SHP77 treated with DMSO at 0.1 percent for 48 hours (cell line): ENCODE measurements around the gene CRACR2A.

Source experiments
- DNase-seq: peaks from one replicate; lab custom pipeline; 2025; lab: John Stamatoyannopoulos, UW

CRACR2A gene

GRCh38 chr12:3651585-3652424 lies 101.1 kb downstream of the CRACR2A start:
- no peak for DNase-seq

GRCh38 chr12:3647504-3647903 lies 105.4 kb downstream of the CRACR2A start:
- DNase-seq, result no peak

GRCh38 chr12:3646561-3647241 lies 106.2 kb downstream of the CRACR2A start:
- DNase-seq, result no peak

GRCh38 chr12:3645091-3645490 lies 107.8 kb downstream of the CRACR2A start:
- no peak for DNase-seq

GRCh38 chr12:3644104-3644503 lies 108.8 kb downstream of the CRACR2A start:
- no peak for DNase-seq

- DNase-seq, result no peak
Observed at GRCh38 chr12:3641428-3642018, 111.4 kb downstream of the CRACR2A start.

- no peak for DNase-seq
Observed at GRCh38 chr12:3636328-3636727, 116.6 kb downstream of the CRACR2A start.

GRCh38 chr12:3634348-3634747 lies 118.6 kb downstream of the CRACR2A start:
- no peak for DNase-seq

- DNase-seq, result no peak
Observed at GRCh38 chr12:3633396-3633795, 119.5 kb downstream of the CRACR2A start.

- DNase-seq, result no peak
Observed at GRCh38 chr12:3632754-3633153, 120.2 kb downstream of the CRACR2A start.

GRCh38 chr12:3632256-3632655 lies 120.7 kb downstream of the CRACR2A start:
- no peak for DNase-seq

GRCh38 chr12:3631759-3632158 lies 121.2 kb downstream of the CRACR2A start:
- no peak for DNase-seq

- DNase-seq, result no peak
Observed at GRCh38 chr12:3631272-3631637, 121.7 kb downstream of the CRACR2A start.

- DNase-seq, result no peak
Observed at GRCh38 chr12:3630621-3631271, 122.2 kb downstream of the CRACR2A start.

- no peak for DNase-seq
Observed at GRCh38 chr12:3630111-3630510, 122.8 kb downstream of the CRACR2A start.

GRCh38 chr12:3629057-3629830 lies 123.7 kb downstream of the CRACR2A start:
- DNase-seq, result no peak

GRCh38 chr12:3628629-3629028 lies 124.3 kb downstream of the CRACR2A start:
- no peak for DNase-seq

GRCh38 chr12:3627336-3627735 lies 125.6 kb downstream of the CRACR2A start:
- DNase-seq, result no peak

GRCh38 chr12:3624273-3624672 lies 128.6 kb downstream of the CRACR2A start:
- DNase-seq, result no peak

GRCh38 chr12:3622822-3623690 lies 129.9 kb downstream of the CRACR2A start:
- no peak for DNase-seq
